ENCODE results near the gene DNLZ. TPM values are rescaled to one million over a fixed set of nuclear protein-coding genes. Genes with fewer than 3 reads are reported as not detected.
A peak's percentile ranks its signal among the peaks of the same experiment; 100 is the strongest.

DNLZ gene
- total and polyA plus RNA-seq, 2 of the 4 experiments (the other 2 are of a cell fraction), result 2.0 to 11.4 TPM

GRCh38 chr9:136410500-136411287, 47.1 kb upstream of the DNLZ start, which contains the start of the genes ENTR1 and PMPCA:
ENTR1 (minus strand) TSS chr9:136410614; CDS start chr9:136410397, 217 bp downstream.
PMPCA (plus strand) TSS chr9:136410658; CDS start chr9:136410669, 11 bp downstream.
- H3K4me3 ChIP-seq (ENCODE audit: insufficient read depth, low read depth, low read length), result peak within 1 kb of the TSS; percentile 88
- peaks cover 19 to 68% of the 10 kb centered on the region in 2 experiments for H3K79me1 ChIP-seq (ENCODE audit: low read depth in 1 of 2, low read length in 2 of 2)
- H3K9ac ChIP-seq (ENCODE audit: low read depth, low read length), result peak within 1 kb of the TSS; percentile 81
- H3K27me3 ChIP-seq (ENCODE audit: control insufficient read depth, insufficient read depth, low read length), result no peaks in the 10 kb centered on the region
- H4K5ac ChIP-seq (ENCODE audit: low read depth, low read length), result no peak within 1 kb of the TSS; the same call in 1 of the 2 replicates
- BruUV-seq (replicated peaks), result no TSS peak
- H3K27ac ChIP-seq (ENCODE audit: insufficient read depth, low read length), result peak within 1 kb of the TSS; percentile 85
- no peak within 1 kb of the TSS for H2BK15ac ChIP-seq (ENCODE audit: low read depth, low read length)
- H3K4me1 ChIP-seq (ENCODE audit: control insufficient read depth, insufficient read depth, low read length), result peaks cover 12% of the 10 kb centered on the region
- H3K18ac ChIP-seq (ENCODE audit: low read depth, low read length), result no peak within 1 kb of the TSS; the same call in 1 of the 2 replicates
- WGBS, 2 experiments (ENCODE audit: extremely low coverage in 2 of 2, insufficient read length in 1 of 2), result 0% methylated on average over 29 of the region's 83 CpGs; no CpG with 5 or more reads in 1 of the 2 experiments
- peak within 1 kb of the TSS; percentile 100 for H3K4me2 ChIP-seq (ENCODE audit: low read depth, low read length)
- dilution Hi-C loops (cut with HindIII; ENCODE audit: low sequenced_read_pairs, unreplicated experiment) (no loop called here), intact Hi-C loops (cut with micrococcal nuclease) (no loop called here), in situ Hi-C loops (cut with MboI; ENCODE audit: low sequenced_read_pairs) (no loop called here)
- peaks cover 8% of the 10 kb centered on the region; the same call in 1 of the 2 replicates for H3K9me1 ChIP-seq (ENCODE audit: insufficient read depth, low read length)
- H4K20me1 ChIP-seq (ENCODE audit: insufficient read depth, low read length), result peaks cover 36% of the 10 kb centered on the region
- peak within 1 kb of the TSS; percentile 82 for H2AK5ac ChIP-seq (ENCODE audit: low read depth, low read length)
- CTCF ChIA-PET, result interaction anchor here (0.8 kb wide), 1 partner anchor 98 kb away, joined by 5 read pairs; no protein-coding TSS in a partner anchor
- H3K23ac ChIP-seq (ENCODE audit: low read depth, low read length), result peak within 1 kb of the TSS; percentile 72; the same call in 1 of the 2 replicates
- peak within 1 kb of the TSS; percentile 88 for H3K4ac ChIP-seq (ENCODE audit: low read depth, low read length)
- peaks cover 42% of the 10 kb centered on the region for H3K36me3 ChIP-seq (ENCODE audit: control insufficient read depth, insufficient read depth, low read length)
- H4K8ac ChIP-seq (ENCODE audit: low read depth in 2 of 2, low read length in 2 of 2), result peak within 1 kb of the TSS; percentile 57 to 88; a peak in 2 of 4 replicates
- ATAC-seq (ENCODE audit: low read depth), result peak; percentile 79
- TF ChIP-seq RCOR1 (IDR thresholded peaks at IDR 0.05; ENCODE audit: insufficient replicate concordance, low read length), result no peak
- peak; percentile 63; the same call in 1 of the 2 replicates for TF ChIP-seq BHLHE40 (IDR thresholded peaks at IDR 0.05; ENCODE audit: low read depth, low read length)
- peak; percentile 92 for TF ChIP-seq POLR2A (IDR thresholded peaks at IDR 0.05; ENCODE audit: low read depth, low read length)
- TF ChIP-seq USF2 (IDR thresholded peaks at IDR 0.05; ENCODE audit: low read depth, low read length), result 0 out of 2 replicates have a peak, but pooled peaks have one; percentile 26
- no peak for TF ChIP-seq NFE2L2 (IDR thresholded peaks at IDR 0.05; ENCODE audit: low read depth, low read length)
- no peak for TF ChIP-seq RAD21 (IDR thresholded peaks at IDR 0.05; ENCODE audit: low read length)
- no peak for TF ChIP-seq CTCF (conservative IDR thresholded peaks at IDR 0.05; ENCODE audit: low read depth, low read length)
- TF ChIP-seq MAZ (IDR thresholded peaks at IDR 0.05; ENCODE audit: borderline replicate concordance, low read depth, low read length), result peak; percentile 70
- peak; percentile 83; the same call in 1 of the 2 replicates for TF ChIP-seq MXI1 (IDR thresholded peaks at IDR 0.05; ENCODE audit: borderline replicate concordance, low read depth, low read length)
- peak within 1 kb of the TSS; percentile 86 for H2BK5ac ChIP-seq (ENCODE audit: low read depth, low read length, poor library complexity, severe bottlenecking)
- no peak within 1 kb of the TSS for H2BK120ac ChIP-seq (ENCODE audit: low read depth, low read length)
- DNase-seq, result peak; percentile 85
- H3K14ac ChIP-seq (replicated peaks; ENCODE audit: low read depth, low read length), result peak within 1 kb of the TSS; percentile 90
- no peak within 1 kb of the TSS for H2BK20ac ChIP-seq (ENCODE audit: low read depth, low read length)
- peak within 1 kb of the TSS; percentile 98 for H2AK9ac ChIP-seq (replicated peaks; ENCODE audit: low read depth, low read length, poor library complexity)
- H3K9me3 ChIP-seq (ENCODE audit: control insufficient read depth, insufficient read depth, low read length), result no peaks in the 10 kb centered on the region
- H4K91ac ChIP-seq (ENCODE audit: insufficient read depth, low read depth, low read length), result peak within 1 kb of the TSS; percentile 57
- peak within 1 kb of the TSS; percentile 98 for H2AFZ ChIP-seq (replicated peaks; ENCODE audit: low read length, poor library complexity)
- peak within 1 kb of the TSS; percentile 76 for H3K56ac ChIP-seq (ENCODE audit: extremely low read depth, insufficient read depth, low read length)
- POLR2A ChIA-PET (ENCODE audit: unreplicated experiment), result no interaction called here
